ENCODE data around the gene AVPR2. TPM values are rescaled to one million over a fixed set of nuclear protein-coding genes. Genes with fewer than 3 reads are reported as not detected.

AVPR2 gene
- total RNA-seq, 1 experiment from 2014 or later = 10.6 TPM

DNA sequence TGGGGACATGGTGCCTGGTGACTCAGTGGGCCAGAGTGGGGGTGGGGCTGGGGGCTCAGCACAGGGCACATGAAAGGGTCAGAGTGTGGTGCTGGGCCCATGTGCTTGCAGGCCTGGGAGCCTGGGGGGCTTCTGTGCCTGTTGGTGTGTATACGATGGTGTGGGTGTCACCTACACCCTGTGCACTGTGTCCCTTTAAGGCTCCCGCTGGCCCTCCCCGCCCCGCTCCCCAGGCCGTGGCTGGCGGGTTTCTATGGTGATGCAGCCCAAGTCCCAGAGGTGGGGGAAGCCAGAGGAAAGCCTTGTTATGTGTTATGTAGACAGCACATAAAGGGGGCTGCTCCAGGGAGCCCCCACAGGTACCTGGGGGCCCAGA lies 24.0 kb upstream of the AVPR2 start:
- H3K27ac ChIP-seq (ENCODE audit: low read length) = peak overlapping the region; percentile 80
- ATAC-seq (peak; percentile 14), DNase-seq (ENCODE audit: low read depth, low spot score) (no peak)
- POLR2A ChIA-PET = interaction anchor here (0.6 kb wide), 1 partner anchor 280 kb away, joined by 3 read pairs; no protein-coding TSS in a partner anchor
- in situ Hi-C loops (cut with HindIII; ENCODE audit: low pct_unique_long_range_greater_than_20kb, low sequenced_read_pairs) = no loop called here
- CTCF ChIA-PET = no interaction called here
- no TSS peak for BruUV-seq (replicated peaks)
- H3K4me3 ChIP-seq (ENCODE audit: low read depth in 2 of 2, low read length in 2 of 2) = no peak overlapping the region
- H3K36me3 ChIP-seq (ENCODE audit: control insufficient read depth, insufficient read depth, low read length) = no peaks in the 10 kb centered on the region
- TF ChIP-seq TCF7L2 (IDR thresholded peaks at IDR 0.05; ENCODE audit: low read depth, low read length) = no peak
- TF ChIP-seq CTCF (IDR thresholded peaks at IDR 0.05) = no peak
- TF ChIP-seq REST (IDR thresholded peaks at IDR 0.05; ENCODE audit: insufficient read depth in 1 of 2, low read depth in 2 of 2, low read length in 1 of 2) = no peak
- TF ChIP-seq SIN3A (IDR thresholded peaks at IDR 0.05; ENCODE audit: borderline replicate concordance, insufficient read depth, low read depth, low read length) = no peak
- no peak for TF ChIP-seq POLR2AphosphoS5 (IDR thresholded peaks at IDR 0.05; ENCODE audit: low read depth, low read length)
- no peaks in the 10 kb centered on the region for H3K27me3 ChIP-seq (ENCODE audit: control insufficient read depth, insufficient read depth, low read length)
- H3K9me3 ChIP-seq (ENCODE audit: control insufficient read depth, insufficient read depth, low read depth, low read length) = no peaks in the 10 kb centered on the region
- peaks cover 73% of the 10 kb centered on the region for H3K4me1 ChIP-seq (ENCODE audit: control insufficient read depth, insufficient read depth, low read length)
- intact Hi-C loops (cut with micrococcal nuclease; ENCODE audit: unreplicated experiment) = loop anchor here (10.0 kb wide), 2 partner anchors 76 to 116 kb away; partner anchors contain the start of gene PLXNB3

GRCh38 chrX:153881281-153881680 lies 23.2 kb upstream of the AVPR2 start:
- TF ChIP-seq CTCF (IDR thresholded peaks at IDR 0.05) = no peak
- TF ChIP-seq POLR2AphosphoS5 (IDR thresholded peaks at IDR 0.05; ENCODE audit: low read depth, low read length) = 0 out of 2 replicates have a peak, but pooled peaks have one; percentile 1

More at GRCh38 chrX:153881281-153881680, 23.2 kb upstream of the AVPR2 start:
- ChIA-PET CTCF (no interaction called here), POLR2A (no interaction called here)
- Histone ChIP-seq H3K36me3 (ENCODE audit: control insufficient read depth, insufficient read depth, low read length) (no peaks in the 10 kb centered on the region), H3K27ac (ENCODE audit: low read length) (peak overlapping the region; percentile 80), H3K4me1 (ENCODE audit: control insufficient read depth, insufficient read depth, low read length) (peaks cover 74% of the 10 kb centered on the region), H3K4me3 (ENCODE audit: low read depth in 2 of 2, low read length in 2 of 2) (no peak overlapping the region), H3K9me3 (ENCODE audit: control insufficient read depth, insufficient read depth, low read depth, low read length) (no peaks in the 10 kb centered on the region), H3K27me3 (ENCODE audit: control insufficient read depth, insufficient read depth, low read length) (no peaks in the 10 kb centered on the region)
- no TSS peak for BruUV-seq (replicated peaks)
- in situ Hi-C loops (cut with HindIII; ENCODE audit: low pct_unique_long_range_greater_than_20kb, low sequenced_read_pairs) = no loop called here
- no peak for ATAC-seq
- intact Hi-C loops (cut with micrococcal nuclease; ENCODE audit: unreplicated experiment) = loop anchor here (10.0 kb wide), 2 partner anchors 76 to 116 kb away; partner anchors contain the start of gene PLXNB3
- no peak for DNase-seq (ENCODE audit: low read depth, low spot score)
